Measurements from ENCODE around the gene TOR1AIP2.
A peak's percentile ranks its signal among the peaks of the same experiment; 100 is the strongest.
"Not testable (repeated sequence)": the region's sequence is repeated elsewhere in the genome, so short reads cannot be mapped to it uniquely, and the experiment has no call there.

The TOR1AIP2 gene

GRCh38 chr1:179875596-179876299 is 1.9 kb downstream of the TOR1AIP2 start:
- no peak for DNase-seq

GRCh38 chr1:179873438-179873851 is 4.2 kb downstream of the TOR1AIP2 start:
- no peak for DNase-seq

- DNase-seq: no peak
These were observed 5.0 kb downstream of the TOR1AIP2 start for GRCh38 chr1:179872558-179872957.

GRCh38 chr1:179871940-179872339 is 5.7 kb downstream of the TOR1AIP2 start:
- DNase-seq: no peak

GRCh38 chr1:179870870-179871269 is 6.7 kb downstream of the TOR1AIP2 start:
- no peak for DNase-seq

GRCh38 chr1:179867493-179868330 is 9.9 kb downstream of the TOR1AIP2 start:
- peak; percentile 37 to 64 for DNase-seq

- no peak for DNase-seq
These were observed 11.0 kb downstream of the TOR1AIP2 start for GRCh38 chr1:179866616-179867015.

GRCh38 chr1:179865377-179865776 is 12.2 kb downstream of the TOR1AIP2 start:
- no peak for DNase-seq

- DNase-seq: no peak
These were observed 17.0 kb downstream of the TOR1AIP2 start for GRCh38 chr1:179860652-179861051.

- DNase-seq: no peak
These were observed 20.6 kb downstream of the TOR1AIP2 start for GRCh38 chr1:179857009-179857408.

GRCh38 chr1:179856296-179856695 is 21.3 kb downstream of the TOR1AIP2 start:
- DNase-seq: no peak

GRCh38 chr1:179855831-179856230 is 21.8 kb downstream of the TOR1AIP2 start:
- not testable (repeated sequence) for DNase-seq

GRCh38 chr1:179853102-179853501 is 24.5 kb downstream of the TOR1AIP2 start:
- no peak for DNase-seq

GRCh38 chr1:179848233-179848632 is 29.4 kb downstream of the TOR1AIP2 start:
- no peak for DNase-seq

GRCh38 chr1:179840107-179840506 is 37.5 kb downstream of the TOR1AIP2 start:
- DNase-seq: no peak

- not testable (repeated sequence) for DNase-seq
These were observed 40.7 kb downstream of the TOR1AIP2 start for GRCh38 chr1:179836686-179837445.

GRCh38 chr1:179831852-179832699 is 45.5 kb downstream of the TOR1AIP2 start:
- DNase-seq: peak in 1 of 2 donors; percentile 39

GRCh38 chr1:179831225-179831624 is 46.4 kb downstream of the TOR1AIP2 start:
- DNase-seq: no peak

- DNase-seq: no peak
These were observed 49.0 kb downstream of the TOR1AIP2 start for GRCh38 chr1:179828554-179829110.

GRCh38 chr1:179826626-179827280 is 50.9 kb downstream of the TOR1AIP2 start:
- no peak for DNase-seq

GRCh38 chr1:179825798-179826460 is 51.7 kb downstream of the TOR1AIP2 start:
- no peak for DNase-seq
